Pericardium fibroblast (primary cell): ENCODE measurements around the gene ZNF761. TPM values are rescaled to one million over a fixed set of nuclear protein-coding genes. Genes with fewer than 3 reads are reported as not detected.

ENCODE experiments used
- total RNA-seq: library from RNA; depleted of rRNA; stranded (reverse); fragments of >200 nt; gene quantifications from 2 replicates; pipeline ENCODE4 v1.2.3, GENCODE V29; 2015

The ZNF761 gene
- total RNA-seq, result 4.0 and 8.2 TPM in 2 replicates

DNA sequence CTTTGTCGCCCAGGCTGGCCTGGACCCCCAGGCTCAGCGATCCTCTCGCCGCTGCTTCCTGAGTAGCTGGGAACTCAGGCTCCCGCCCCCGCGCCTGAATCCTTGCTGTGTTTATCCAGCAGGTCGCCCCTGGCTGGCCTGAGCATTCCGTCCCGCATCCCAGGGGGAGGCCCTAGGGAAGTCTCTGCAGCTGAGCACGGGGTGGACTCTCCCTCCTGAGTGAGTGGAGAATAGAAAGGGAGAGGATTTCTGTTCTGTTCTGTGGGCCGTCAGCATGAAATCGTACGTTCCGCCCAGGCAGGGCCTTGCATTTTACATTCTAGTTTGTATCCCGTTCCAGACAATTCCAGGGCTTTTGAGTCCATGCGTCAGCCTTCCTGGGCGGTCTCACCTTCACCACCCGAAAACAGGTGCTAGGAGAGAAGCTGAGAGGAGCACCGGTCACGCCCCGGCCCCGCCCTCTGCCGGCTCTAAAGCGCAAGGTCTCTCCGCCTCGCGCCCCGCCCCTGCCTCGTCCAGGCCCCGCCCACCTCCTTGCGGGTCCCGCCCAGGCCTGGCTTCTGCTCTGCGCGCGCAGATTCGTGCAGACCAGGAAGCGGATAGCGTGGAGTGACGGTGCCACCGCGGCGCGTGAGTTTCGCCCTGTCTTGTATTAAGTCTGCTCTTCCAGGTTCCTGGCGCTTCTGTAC lies at the start of gene ZNF761:
ZNF761 (plus strand) TSS at position 586 of the 689 bp plus-strand sequence. CDS start 15,285 bp downstream, outside the sequence.

DNA sequence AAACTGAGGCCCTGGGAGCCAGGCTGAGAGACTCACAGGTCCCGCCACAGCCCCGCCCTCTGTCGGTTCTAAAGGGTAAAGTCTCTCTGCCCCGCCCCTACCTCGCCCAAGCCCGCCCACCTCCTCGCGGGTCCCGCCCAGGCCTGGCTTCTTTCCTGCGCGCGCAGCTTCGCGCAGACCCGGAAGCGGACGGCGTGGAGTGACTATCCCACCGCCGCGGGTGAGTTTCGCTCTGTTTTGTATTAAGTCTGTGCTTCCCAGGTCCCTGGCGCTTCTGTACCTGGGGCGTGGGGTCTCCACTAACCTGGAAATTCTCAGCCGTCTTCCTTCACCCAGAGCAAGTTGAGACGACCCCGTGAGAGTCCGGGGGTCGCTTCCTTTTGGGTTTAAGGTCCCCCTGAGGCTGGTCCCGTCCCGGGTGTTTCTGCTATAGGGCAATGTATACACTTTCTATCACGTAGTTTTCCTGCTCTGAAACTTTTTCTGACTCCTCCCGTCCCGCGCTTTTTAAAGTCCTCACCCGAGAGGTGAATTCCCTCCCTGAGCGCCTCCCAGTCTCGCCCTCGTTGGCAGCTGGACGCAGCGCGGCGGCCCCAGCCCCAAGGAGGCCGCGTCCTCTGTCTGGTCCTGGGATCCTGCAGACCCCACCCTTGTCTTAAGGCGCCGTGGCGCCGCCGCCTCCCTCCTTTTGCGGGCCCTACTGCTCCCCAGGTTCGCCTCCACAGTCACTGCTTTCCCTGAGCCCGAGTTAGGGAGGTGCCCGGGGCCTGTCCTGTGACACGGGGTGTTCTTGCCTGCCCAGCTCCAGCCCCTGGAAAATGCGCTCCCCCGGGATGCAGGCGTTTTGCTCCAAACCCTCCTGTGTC lies 36.6 kb upstream of the ZNF761 start, which contains the start of gene ZNF765:
ZNF765 (plus strand) TSS at position 176 of the 866 bp plus-strand sequence. CDS start 2,867 bp downstream, outside the sequence.

DNA sequence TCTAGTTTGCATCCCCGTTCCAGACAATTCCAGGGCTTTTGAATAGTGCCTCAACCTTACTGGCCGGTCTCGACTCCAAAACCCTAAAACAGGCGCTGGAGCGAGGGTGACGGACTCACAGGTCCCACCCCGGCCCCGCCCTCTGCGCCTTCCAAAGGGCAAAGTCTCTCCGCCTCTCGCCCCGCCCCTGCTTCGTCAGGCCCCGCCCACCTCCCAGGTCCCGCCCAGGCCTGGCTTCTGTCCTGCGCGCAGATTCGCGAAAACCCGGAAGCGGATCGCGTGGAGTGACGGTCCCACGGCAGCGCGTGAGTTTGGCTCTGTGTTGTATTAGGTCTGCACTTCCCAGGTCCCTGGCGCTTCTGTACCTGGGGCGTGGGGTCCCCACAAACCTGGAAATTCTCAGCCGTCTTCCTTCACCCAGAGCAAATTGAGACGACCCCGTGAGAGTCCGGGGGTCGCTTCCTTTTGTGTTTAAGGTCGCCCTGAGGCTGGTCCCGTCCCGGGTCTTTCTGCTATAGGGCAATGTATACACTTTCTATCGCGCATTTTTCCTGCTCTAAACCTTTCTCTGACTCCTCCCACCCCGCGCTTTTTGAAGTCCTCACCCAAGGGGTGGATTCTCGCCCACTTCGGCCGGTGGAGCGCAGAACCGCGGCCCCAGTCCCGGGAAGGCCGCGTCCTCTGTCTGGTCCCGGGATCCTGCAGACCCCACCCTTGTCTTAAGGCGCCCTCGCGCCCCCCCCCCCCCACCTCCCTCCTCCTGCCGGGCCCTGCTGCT lies 35.9 kb downstream of the ZNF761 start, which contains the start of gene ZNF813:
ZNF813 (plus strand) TSS at position 249 of the 778 bp plus-strand sequence. CDS start 16,090 bp downstream, outside the sequence.

Other genes starting within 250 kb of the ZNF761 start
- 0.58 and 2.5 TPM in 2 replicates for gene ZNF665, start 238.6 kb upstream of the ZNF761 start, total RNA-seq
- 7.4 and 20.2 TPM in 2 replicates for gene ZNF677, start 177.1 kb upstream of the ZNF761 start, total RNA-seq
- gene VN1R2, start 173.7 kb upstream of the ZNF761 start, total RNA-seq, result not detected in 2 replicates
- not detected in 2 replicates for gene VN1R4, start 164.3 kb upstream of the ZNF761 start, total RNA-seq
- 2.1 and 4.9 TPM in 2 replicates for gene ZNF845, start 98.2 kb upstream of the ZNF761 start, total RNA-seq
- gene ZNF525, start 66.3 kb upstream of the ZNF761 start, total RNA-seq, result 2.3 and 3.5 TPM in 2 replicates
- 5.5 and 6.8 TPM in 2 replicates for gene ZNF765, start 36.8 kb upstream of the ZNF761 start, total RNA-seq
- gene ZNF813, start 35.7 kb downstream of the ZNF761 start, total RNA-seq, result 1.4 and 1.8 TPM in 2 replicates
- 6.5 and 6.8 TPM in 2 replicates for gene ZNF331, start 106.2 kb downstream of the ZNF761 start, total RNA-seq
- not detected in 2 replicates for gene DPRX, start 200.0 kb downstream of the ZNF761 start, total RNA-seq